A673 (cell line): ENCODE data around the gene MED10. TPM values are rescaled to one million over a fixed set of nuclear protein-coding genes. Genes with fewer than 3 reads are reported as not detected.

ENCODE experiments used
- BruUV-seq: library from RNA; stranded (reverse); fragments of 400-500 nt; replicated peaks from 2 replicates; lab custom pipeline; 2021; lab: Mats Ljungman, UMichigan
- CTCF ChIA-PET: fragments of 300-600 bp; sonication (Branson Sonifier 250); formaldehyde crosslinking; loops from one replicate; lab custom pipeline; 2022; ENCODE audit warnings: antibody characterized with exemption; lab: Charles Lee
- POLR2A ChIA-PET: fragments of 300-600 bp; sonication (Branson Sonifier 250); formaldehyde crosslinking; loops from one replicate; lab custom pipeline; 2022; ENCODE audit warnings: antibody characterized with exemption; ENCODE audit not compliant: low non-redundant PET; lab: Charles Lee
- DNase-seq: peaks from one replicate; pipeline ENCODE4 v3.0.0-alpha.2; 2015; ENCODE audit warnings: low spot score
- H3K27ac ChIP-seq: fragments of 200-600 bp; sonication (generic); 2 replicates; pipeline ENCODE4 v1.5.1; 2016; ENCODE audit warnings: mixed run types, low read depth, mild to moderate bottlenecking, mixed read lengths, antibody characterized with exemption, low read length; ENCODE audit not compliant: poor library complexity, severe bottlenecking
- H3K27me3 ChIP-seq: fragments of 200-600 bp; sonication (generic); replicated peaks from 2 replicates; pipeline ENCODE4 v1.6.1; 2017; ENCODE audit warnings: mixed run types, low read depth, mild to moderate bottlenecking, mixed read lengths, antibody characterized with exemption, low read length; ENCODE audit not compliant: insufficient read depth, poor library complexity
- H3K36me3 ChIP-seq: fragments of 200-600 bp; sonication (generic); 2 replicates; pipeline ENCODE4 v1.6.1; 2016; ENCODE audit warnings: mixed run types, mild to moderate bottlenecking, mixed read lengths, antibody characterized with exemption, low read length; ENCODE audit not compliant: insufficient read depth, poor library complexity, severe bottlenecking
- H3K4me1 ChIP-seq: fragments of 200-600 bp; sonication (generic); 2 replicates; pipeline ENCODE4 v1.6.1; 2017; ENCODE audit warnings: mixed run types, mild to moderate bottlenecking, mixed read lengths, antibody characterized with exemption, low read length; ENCODE audit not compliant: insufficient read depth, poor library complexity, severe bottlenecking
- H3K4me3 ChIP-seq: fragments of 200-600 bp; sonication (generic); 2 replicates; pipeline ENCODE4 v1.5.1; 2016; ENCODE audit warnings: low read depth, mixed run types, mild to moderate bottlenecking, mixed read lengths, low read length; ENCODE audit not compliant: poor library complexity, severe bottlenecking
- H3K9me3 ChIP-seq: fragments of 200-600 bp; sonication (generic); 2 replicates; pipeline ENCODE4 v1.6.1; 2016; ENCODE audit warnings: mixed run types, low read depth, mild to moderate bottlenecking, mixed read lengths, antibody characterized with exemption, low read length; ENCODE audit not compliant: poor library complexity, severe bottlenecking
- EZH2 ChIP-seq: fragments of 200-600 bp; sonication (generic); IDR thresholded peaks from 2 replicates; pipeline ENCODE4 v1.6.1; 2017; ENCODE audit warnings: borderline replicate concordance, low read depth, mild to moderate bottlenecking, mixed read lengths, antibody characterized with exemption, low read length; ENCODE audit not compliant: poor library complexity, severe bottlenecking
- intact Hi-C: fragments of 100-400 bp; cut with micrococcal nuclease; formaldehyde crosslinking; loops from one replicate; pipeline ENCODE4 v1.10.0; 2022; ENCODE audit not compliant: unreplicated experiment
- total RNA-seq: library from RNA; stranded (reverse); gene quantifications from 2 replicates; pipeline ENCODE4 v1.2.3, GENCODE V29; 2021
- TF ChIP-seq, protein P1 (sequence below): fragments of 300-800, 200-600 bp; sonication (generic); conservative IDR thresholded peaks from 2 replicates; pipeline ENCODE4 v1.5.1; 2017; ENCODE audit warnings: low read depth, mild to moderate bottlenecking, antibody characterized with exemption, low read length, moderate library complexity, mixed read lengths

Gene MED10
- total RNA-seq, 1 experiment from 2014 or later = 59.9 TPM

DNA sequence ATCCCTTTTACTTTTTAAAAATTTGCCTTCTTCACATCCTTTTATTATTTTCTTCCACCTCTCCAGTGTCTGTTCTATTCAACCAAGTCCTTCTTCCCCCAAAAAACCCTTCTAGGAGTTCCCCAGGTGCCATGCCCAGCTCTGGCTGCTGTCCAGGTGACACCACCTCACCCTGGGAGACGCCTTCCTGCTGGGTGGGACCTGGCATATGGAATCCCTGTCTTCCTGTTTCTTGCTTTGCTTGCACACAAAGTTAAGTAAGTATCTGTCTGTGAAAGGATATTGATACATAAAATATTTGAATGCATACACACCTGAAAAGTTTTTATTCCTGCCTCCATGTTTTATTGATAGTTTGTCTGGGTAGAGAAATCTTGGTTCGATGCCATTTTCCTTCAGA is 23.1 kb upstream of the MED10 start:
- intact Hi-C loops = no loop called here
- BruUV-seq = no TSS peak
- POLR2A ChIA-PET = no interaction called here

DNA sequence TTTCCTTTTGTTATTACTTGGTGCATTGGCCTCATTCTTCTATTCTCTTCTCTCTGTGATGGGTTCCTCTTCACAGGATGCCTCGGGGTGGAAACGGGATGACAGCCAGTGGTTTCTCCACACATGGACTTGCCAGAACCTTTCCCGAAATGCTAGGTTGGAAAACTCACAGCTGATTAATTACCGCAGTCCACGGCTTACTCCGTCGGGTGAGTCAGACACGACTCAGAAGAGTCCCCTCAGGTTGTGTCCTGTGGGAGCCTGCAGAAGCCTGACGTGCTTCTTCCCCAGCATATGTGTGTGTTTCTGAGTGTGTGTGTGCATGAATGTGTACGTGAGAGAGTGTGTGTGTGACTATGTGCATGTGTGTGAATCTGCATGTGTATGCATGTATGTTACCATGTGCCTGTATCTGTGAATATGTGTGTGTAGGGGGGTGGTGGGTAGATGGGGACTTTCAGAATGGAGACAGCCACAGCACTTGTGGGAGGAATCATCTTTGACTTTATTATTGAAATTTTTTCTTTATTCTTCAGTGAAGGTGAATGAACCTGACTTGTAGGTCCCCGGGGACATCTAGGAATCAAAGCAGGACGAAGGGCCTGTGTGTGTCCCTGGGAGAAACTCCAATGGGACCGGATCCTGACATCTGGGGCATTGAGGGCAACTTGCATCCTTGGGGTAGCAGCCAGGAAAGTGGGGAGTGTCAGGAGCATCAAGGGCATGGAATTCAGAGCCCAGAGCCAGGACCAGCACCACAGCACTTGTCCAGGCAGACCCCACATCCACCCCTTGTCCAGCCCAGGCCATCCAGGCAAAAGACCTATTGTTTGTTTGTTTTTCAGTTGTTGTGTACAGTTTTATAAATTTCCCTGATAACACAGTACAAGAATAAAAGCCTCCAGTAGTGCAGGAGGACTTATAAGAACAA is 21.9 kb upstream of the MED10 start:
- ChIA-PET CTCF (no interaction called here), POLR2A (no interaction called here)
- no TSS peak for BruUV-seq
- no peaks in the 10 kb centered on the region for H3K9me3 ChIP-seq
- DNase-seq = no peak
- intact Hi-C loops = no loop called here
- TF ChIP-seq, protein P1, sequence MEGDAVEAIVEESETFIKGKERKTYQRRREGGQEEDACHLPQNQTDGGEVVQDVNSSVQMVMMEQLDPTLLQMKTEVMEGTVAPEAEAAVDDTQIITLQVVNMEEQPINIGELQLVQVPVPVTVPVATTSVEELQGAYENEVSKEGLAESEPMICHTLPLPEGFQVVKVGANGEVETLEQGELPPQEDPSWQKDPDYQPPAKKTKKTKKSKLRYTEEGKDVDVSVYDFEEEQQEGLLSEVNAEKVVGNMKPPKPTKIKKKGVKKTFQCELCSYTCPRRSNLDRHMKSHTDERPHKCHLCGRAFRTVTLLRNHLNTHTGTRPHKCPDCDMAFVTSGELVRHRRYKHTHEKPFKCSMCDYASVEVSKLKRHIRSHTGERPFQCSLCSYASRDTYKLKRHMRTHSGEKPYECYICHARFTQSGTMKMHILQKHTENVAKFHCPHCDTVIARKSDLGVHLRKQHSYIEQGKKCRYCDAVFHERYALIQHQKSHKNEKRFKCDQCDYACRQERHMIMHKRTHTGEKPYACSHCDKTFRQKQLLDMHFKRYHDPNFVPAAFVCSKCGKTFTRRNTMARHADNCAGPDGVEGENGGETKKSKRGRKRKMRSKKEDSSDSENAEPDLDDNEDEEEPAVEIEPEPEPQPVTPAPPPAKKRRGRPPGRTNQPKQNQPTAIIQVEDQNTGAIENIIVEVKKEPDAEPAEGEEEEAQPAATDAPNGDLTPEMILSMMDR = no peak
- TF ChIP-seq EZH2 = no peak
- H3K27ac ChIP-seq = no peak overlapping the region
- H3K4me1 ChIP-seq = no peaks in the 10 kb centered on the region
- no peak overlapping the region for H3K4me3 ChIP-seq
- no peaks in the 10 kb centered on the region for H3K36me3 ChIP-seq
- H3K27me3 ChIP-seq = peaks cover 14% of the 10 kb centered on the region

More for the DNA sequence above, 23.1 kb upstream of the MED10 start:
- Histone ChIP-seq H3K36me3 (no peaks in the 10 kb centered on the region), H3K27ac (no peak overlapping the region), H3K4me1 (no peaks in the 10 kb centered on the region), H3K27me3 (peaks cover 14% of the 10 kb centered on the region), H3K4me3 (no peak overlapping the region), H3K9me3 (no peaks in the 10 kb centered on the region)
- CTCF ChIA-PET = no interaction called here
- TF ChIP-seq, protein P1 = no peak
- DNase-seq = no peak

DNA sequence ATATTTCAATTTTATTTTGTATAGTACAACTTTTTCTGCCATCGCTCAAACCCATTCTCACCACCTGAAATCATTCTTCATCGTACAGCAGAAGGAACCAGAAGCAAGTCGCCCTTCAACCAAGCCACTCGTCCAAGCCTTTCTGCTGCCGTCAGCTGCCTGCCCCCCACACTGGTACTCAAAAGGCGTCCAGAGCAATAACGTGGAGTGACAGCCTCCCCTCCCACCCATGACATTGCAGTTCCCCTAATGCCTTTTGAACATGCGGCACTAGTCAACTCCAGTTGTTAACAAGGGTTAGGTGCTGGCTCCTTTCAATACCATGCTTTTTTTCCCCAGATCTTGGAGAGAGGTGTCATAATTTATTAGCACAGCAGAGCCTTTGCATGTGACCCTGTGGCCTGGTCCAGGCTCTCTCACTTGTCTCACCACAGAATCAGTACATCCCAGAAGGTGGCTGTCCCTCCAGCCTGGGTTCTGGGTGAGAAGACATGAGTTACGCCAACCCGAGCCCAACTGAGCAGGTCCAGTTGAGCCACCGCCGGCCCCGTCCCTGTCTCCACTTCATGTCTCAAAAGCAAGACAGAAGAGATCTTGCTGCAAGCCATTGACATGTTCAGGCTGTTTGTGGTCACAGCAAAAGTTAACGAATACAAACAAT is 20.4 kb upstream of the MED10 start:
- no peaks in the 10 kb centered on the region for H3K9me3 ChIP-seq
- H3K36me3 ChIP-seq = no peaks in the 10 kb centered on the region
- POLR2A ChIA-PET = no interaction called here
- CTCF ChIA-PET = no interaction called here
- no peak overlapping the region for H3K27ac ChIP-seq
- BruUV-seq = no TSS peak
- H3K4me1 ChIP-seq = no peaks in the 10 kb centered on the region
- H3K27me3 ChIP-seq = peaks cover 18% of the 10 kb centered on the region
- no peak for DNase-seq
- TF ChIP-seq EZH2 = no peak
- TF ChIP-seq, protein P1 = no peak
- H3K4me3 ChIP-seq = no peak overlapping the region
- intact Hi-C loops = no loop called here
